Nephron (organoid): Measurements from ENCODE around the gene ZYG11A.
"Not testable (repeated sequence)": the region's sequence is repeated elsewhere in the genome, so short reads cannot be mapped to it uniquely, and the experiment has no call there.

Source experiments
- H3K27ac Mint-ChIP-seq, 3 experiments: 2 replicates each; pipeline ENCODE4 v1.8.0; 2020; ENCODE audit warnings: mixed read lengths in 3 of 3, mild to moderate bottlenecking in 2 of 3, moderate library complexity in 1 of 3
- H3K27me3 Mint-ChIP-seq: 2 replicates; pipeline ENCODE4 v1.8.0; 2021; ENCODE audit warnings: low read depth, mild to moderate bottlenecking, moderate library complexity, mixed read lengths
- H3K36me3 Mint-ChIP-seq: 2 replicates; pipeline ENCODE4 v1.8.0; 2020; ENCODE audit warnings: low read depth, mixed read lengths
- H3K4me1 Mint-ChIP-seq: 2 replicates; pipeline ENCODE4 v1.8.0; 2020; ENCODE audit warnings: mixed read lengths
- H3K4me3 Mint-ChIP-seq, 3 experiments: 2 replicates each; pipeline ENCODE4 v1.8.0; 2020; ENCODE audit warnings: mild to moderate bottlenecking in 3 of 3, mixed read lengths in 3 of 3, moderate library complexity in 2 of 3
- H3K9me3 Mint-ChIP-seq: 2 replicates; pipeline ENCODE4 v1.8.0; 2020; ENCODE audit warnings: mixed read lengths
- TF ChIP-seq, protein P1 (sequence below), 3 experiments: fragments of 200-600 bp; sonication (generic); IDR thresholded peaks; one replicate each; pipeline ENCODE4 v1.5.0; 2021; ENCODE audit warnings: antibody characterized with exemption in 3 of 3; ENCODE audit not compliant: unreplicated experiment in 3 of 3

The ZYG11A gene

DNA sequence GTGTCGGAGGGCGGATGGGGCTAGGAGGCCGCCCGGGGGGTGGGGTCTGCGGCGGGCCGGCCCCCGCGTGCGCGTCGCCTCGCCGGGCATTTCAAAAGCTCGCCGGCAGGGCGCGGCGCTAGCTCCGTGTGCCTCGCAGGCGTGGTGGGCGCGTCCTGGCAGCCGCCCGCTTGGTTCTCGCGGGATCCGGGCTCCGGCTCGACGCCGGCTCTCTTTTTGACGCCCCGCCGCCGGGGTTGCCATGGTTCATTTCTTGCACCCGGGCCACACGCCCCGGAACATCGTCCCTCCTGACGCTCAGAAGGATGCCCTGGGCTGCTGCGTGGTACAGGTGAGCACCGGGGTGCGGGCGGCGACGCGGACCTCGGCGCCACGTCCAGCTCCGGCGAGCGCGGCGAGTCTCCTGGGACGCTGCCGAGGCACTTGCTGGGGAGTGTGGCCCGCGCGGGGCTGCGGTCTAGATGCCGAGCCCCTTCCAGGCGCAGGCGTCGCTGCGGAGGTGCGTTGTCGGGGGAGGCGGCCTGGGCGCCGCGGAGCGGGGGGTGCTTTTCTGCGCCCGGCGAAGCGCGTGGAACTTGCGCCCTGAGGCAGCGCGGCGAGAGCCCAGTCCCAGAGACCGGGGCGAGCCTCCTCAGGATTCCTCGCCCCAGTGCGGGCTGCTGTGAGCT is at the start of gene ZYG11A:
Gene ZYG11A (plus strand): TSS at position 118 of the 668 bp plus-strand sequence. CDS start 124 bp downstream, at position 242.
- Mint-ChIP-seq H3K9me3 (no peaks in the 10 kb centered on the region), H3K27ac (no peak within 1 kb of the TSS), H3K36me3 (no peaks in the 10 kb centered on the region), H3K4me3 (peak within 1 kb of the TSS; percentile 76 to 82 (median 81)), H3K4me1 (no peaks in the 10 kb centered on the region), H3K27me3 (peaks cover 54% of the 10 kb centered on the region)
- TF ChIP-seq, protein P1, sequence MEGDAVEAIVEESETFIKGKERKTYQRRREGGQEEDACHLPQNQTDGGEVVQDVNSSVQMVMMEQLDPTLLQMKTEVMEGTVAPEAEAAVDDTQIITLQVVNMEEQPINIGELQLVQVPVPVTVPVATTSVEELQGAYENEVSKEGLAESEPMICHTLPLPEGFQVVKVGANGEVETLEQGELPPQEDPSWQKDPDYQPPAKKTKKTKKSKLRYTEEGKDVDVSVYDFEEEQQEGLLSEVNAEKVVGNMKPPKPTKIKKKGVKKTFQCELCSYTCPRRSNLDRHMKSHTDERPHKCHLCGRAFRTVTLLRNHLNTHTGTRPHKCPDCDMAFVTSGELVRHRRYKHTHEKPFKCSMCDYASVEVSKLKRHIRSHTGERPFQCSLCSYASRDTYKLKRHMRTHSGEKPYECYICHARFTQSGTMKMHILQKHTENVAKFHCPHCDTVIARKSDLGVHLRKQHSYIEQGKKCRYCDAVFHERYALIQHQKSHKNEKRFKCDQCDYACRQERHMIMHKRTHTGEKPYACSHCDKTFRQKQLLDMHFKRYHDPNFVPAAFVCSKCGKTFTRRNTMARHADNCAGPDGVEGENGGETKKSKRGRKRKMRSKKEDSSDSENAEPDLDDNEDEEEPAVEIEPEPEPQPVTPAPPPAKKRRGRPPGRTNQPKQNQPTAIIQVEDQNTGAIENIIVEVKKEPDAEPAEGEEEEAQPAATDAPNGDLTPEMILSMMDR (IDR thresholded peaks at IDR 0.05; ENCODE audit: unreplicated experiment in 3 of 3), result peak; percentile 33 to 47 (median 41)

GRCh38 chr1:52793717-52794116 is 48.8 kb upstream of the ZYG11A start:
- H3K4me3 Mint-ChIP-seq, H3K27ac Mint-ChIP-seq, H3K9me3 Mint-ChIP-seq: not testable (repeated sequence)

DNA sequence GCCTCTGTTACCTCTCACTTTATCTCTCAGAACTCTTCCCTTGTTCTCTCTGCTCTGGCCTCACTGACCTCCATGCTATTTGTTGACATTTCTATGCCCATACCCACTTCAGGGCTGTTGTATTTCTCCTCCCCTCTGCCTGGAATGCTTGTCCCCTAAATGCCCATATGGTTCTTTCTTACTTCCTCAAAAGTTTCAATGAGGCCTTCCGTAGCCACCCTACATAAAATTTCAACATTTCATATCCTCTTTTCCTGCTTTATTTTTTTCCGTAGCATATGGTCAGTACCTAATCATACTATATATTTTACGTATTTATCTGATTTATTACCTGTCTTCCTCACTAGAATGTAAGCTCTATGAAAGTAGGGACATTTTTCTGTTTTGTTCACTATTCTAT is 47.1 kb upstream of the ZYG11A start:
- Mint-ChIP-seq H3K9me3 (no peaks in the 10 kb centered on the region), H3K36me3 (peaks cover 42% of the 10 kb centered on the region), H3K27ac (no peak overlapping the region), H3K4me1 (no peaks in the 10 kb centered on the region), H3K4me3 (no peak overlapping the region), H3K27me3 (no peaks in the 10 kb centered on the region)
- TF ChIP-seq, protein P1 (IDR thresholded peaks at IDR 0.05; ENCODE audit: unreplicated experiment in 3 of 3), result no peak

More at GRCh38 chr1:52793717-52794116, 48.8 kb upstream of the ZYG11A start:
- not testable (repeated sequence) for H3K4me1 Mint-ChIP-seq, H3K27me3 Mint-ChIP-seq
- peaks cover 44% of the 10 kb centered on the region for H3K36me3 Mint-ChIP-seq

GRCh38 chr1:52798331-52798730 is 44.2 kb upstream of the ZYG11A start:
- H3K27me3 Mint-ChIP-seq, result no peaks in the 10 kb centered on the region
- H3K36me3 Mint-ChIP-seq, result peaks cover 34% of the 10 kb centered on the region
- H3K4me1 Mint-ChIP-seq, result no peaks in the 10 kb centered on the region
- no peaks in the 10 kb centered on the region for H3K9me3 Mint-ChIP-seq
- no peak overlapping the region for H3K4me3 Mint-ChIP-seq
- TF ChIP-seq, protein P1 (IDR thresholded peaks at IDR 0.05; ENCODE audit: unreplicated experiment in 3 of 3), result no peak
- no peak overlapping the region for H3K27ac Mint-ChIP-seq

DNA sequence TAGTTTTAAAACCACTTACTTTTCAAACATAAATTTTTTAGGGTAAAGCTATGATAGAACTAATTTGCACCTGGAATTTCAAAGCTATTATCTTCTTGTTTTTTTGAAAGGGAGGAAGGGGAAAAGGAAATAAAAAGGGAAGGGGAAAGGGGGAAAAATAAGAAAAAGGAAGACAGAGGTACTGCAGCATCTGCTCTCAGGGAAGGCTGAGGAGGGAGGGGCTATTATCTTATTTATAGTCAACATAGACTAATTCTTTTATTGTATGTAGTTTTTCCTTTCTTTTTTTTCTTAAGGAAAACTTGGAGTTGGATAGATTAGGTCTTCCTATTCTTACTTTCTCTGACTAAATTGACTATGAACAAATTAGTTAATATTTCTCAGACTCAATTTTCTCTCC is 41.5 kb upstream of the ZYG11A start:
- Mint-ChIP-seq H3K27ac (no peak overlapping the region), H3K4me1 (no peaks in the 10 kb centered on the region), H3K27me3 (no peaks in the 10 kb centered on the region), H3K36me3 (peaks cover 17% of the 10 kb centered on the region), H3K9me3 (no peaks in the 10 kb centered on the region), H3K4me3 (no peak overlapping the region)
- TF ChIP-seq, protein P1 (IDR thresholded peaks at IDR 0.05; ENCODE audit: unreplicated experiment in 3 of 3), result no peak

DNA sequence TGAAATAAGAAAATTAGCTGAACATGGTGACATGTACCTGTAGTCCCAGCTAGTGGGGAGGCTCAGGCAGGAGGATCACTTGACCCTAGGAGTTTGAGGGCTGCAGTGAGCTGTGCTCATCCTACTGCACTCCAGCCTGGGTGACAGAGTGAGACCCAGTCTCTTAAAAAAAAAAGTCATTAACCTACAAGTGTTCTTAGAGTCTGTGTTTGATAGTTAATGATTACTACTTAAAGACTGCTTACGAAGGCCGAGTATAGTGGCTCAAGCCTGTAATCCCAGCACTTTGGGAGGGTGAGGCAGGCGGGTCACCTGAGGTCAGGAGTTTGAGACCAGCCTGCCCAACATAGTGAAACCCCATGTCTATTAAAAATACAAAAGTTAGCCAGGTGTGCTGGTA is 38.5 kb upstream of the ZYG11A start:
- H3K4me3 Mint-ChIP-seq, H3K4me1 Mint-ChIP-seq, H3K9me3 Mint-ChIP-seq, H3K27ac Mint-ChIP-seq, H3K27me3 Mint-ChIP-seq: not testable (repeated sequence)
- peaks cover 14% of the 10 kb centered on the region for H3K36me3 Mint-ChIP-seq

- no peaks in the 10 kb centered on the region for H3K27me3 Mint-ChIP-seq
- H3K4me1 Mint-ChIP-seq, result no peaks in the 10 kb centered on the region
- peaks cover 55% of the 10 kb centered on the region for H3K36me3 Mint-ChIP-seq
- no peak overlapping the region for H3K4me3 Mint-ChIP-seq
- TF ChIP-seq, protein P1 (IDR thresholded peaks at IDR 0.05; ENCODE audit: unreplicated experiment in 3 of 3), result no peak
- H3K27ac Mint-ChIP-seq, result no peak overlapping the region
- no peaks in the 10 kb centered on the region for H3K9me3 Mint-ChIP-seq
These were observed 28.1 kb upstream of the ZYG11A start for GRCh38 chr1:52814465-52814864.

- not testable (repeated sequence) for H3K4me1 Mint-ChIP-seq, H3K4me3 Mint-ChIP-seq, H3K27ac Mint-ChIP-seq, H3K9me3 Mint-ChIP-seq, H3K27me3 Mint-ChIP-seq
- H3K36me3 Mint-ChIP-seq, result peaks cover 30% of the 10 kb centered on the region
These were observed 21.7 kb upstream of the ZYG11A start for GRCh38 chr1:52820830-52821229.
